Smooth muscle cell (in vitro differentiated cells): ENCODE data around the gene CADM2. TPM values are rescaled to one million over a fixed set of nuclear protein-coding genes. Genes with fewer than 3 reads are reported as not detected.

ENCODE experiments used
- DNase-seq: peaks from one replicate; lab custom pipeline; 2025; ENCODE audit not compliant: unreplicated experiment; lab: John Stamatoyannopoulos, UW
- H2AFZ ChIP-seq: fragments of 200-600 bp; sonication (generic); 2 replicates; pipeline ENCODE4 v1.6.0; 2016; ENCODE audit warnings: antibody characterized with exemption, low read depth, mild to moderate bottlenecking
- H3F3A ChIP-seq: fragments of 200-600 bp; sonication (generic); 2 replicates; pipeline ENCODE4 v1.6.0; 2017; ENCODE audit warnings: antibody characterized with exemption, low read depth
- H3K27ac ChIP-seq: fragments of 200-600 bp; sonication (generic); 2 replicates; pipeline ENCODE4 v1.5.1; 2016; ENCODE audit warnings: low read depth, mild to moderate bottlenecking
- H3K27me3 ChIP-seq: fragments of 200-600 bp; sonication (generic); 2 replicates; pipeline ENCODE4 v1.6.1; 2016; ENCODE audit warnings: low read depth, mild to moderate bottlenecking
- H3K36me3 ChIP-seq: fragments of 200-600 bp; sonication (generic); 2 replicates; pipeline ENCODE4 v1.5.1; 2016; ENCODE audit warnings: low read depth
- H3K4me1 ChIP-seq: fragments of 200-600 bp; sonication (generic); 2 replicates; pipeline ENCODE4 v1.5.1; 2016; ENCODE audit warnings: low read depth
- H3K4me2 ChIP-seq: fragments of 200-600 bp; sonication (generic); 2 replicates; pipeline ENCODE4 v1.6.0; 2016; ENCODE audit warnings: mild to moderate bottlenecking
- H3K4me3 ChIP-seq: fragments of 200-600 bp; sonication (generic); 2 replicates; pipeline ENCODE4 v1.5.1; 2016; ENCODE audit warnings: mild to moderate bottlenecking
- H3K79me2 ChIP-seq: fragments of 200-600 bp; sonication (generic); 2 replicates; pipeline ENCODE4 v1.6.0; 2016; ENCODE audit warnings: low read depth, mild to moderate bottlenecking
- H3K9ac ChIP-seq: fragments of 200-600 bp; sonication (generic); 2 replicates; pipeline ENCODE4 v1.6.0; 2016; ENCODE audit warnings: low read depth
- H3K9me3 ChIP-seq: fragments of 200-600 bp; sonication (generic); replicated peaks from 2 replicates; pipeline ENCODE4 v1.5.1; 2016; ENCODE audit warnings: low read depth
- H4K20me1 ChIP-seq: fragments of 200-600 bp; sonication (generic); 2 replicates; pipeline ENCODE4 v1.6.0; 2016; ENCODE audit warnings: low read depth
- CTCF ChIP-seq: fragments of 200-600 bp; sonication (generic); IDR thresholded peaks from 2 replicates; pipeline ENCODE4 v1.5.1; 2017; ENCODE audit warnings: borderline replicate concordance, mild to moderate bottlenecking, antibody characterized with exemption; ENCODE audit not compliant: insufficient read depth, poor library complexity, severe bottlenecking
- WGBS: methylation state at CpG from one replicate; pipeline ENCODE4 v1.1.7; 2016; ENCODE audit warnings: low lambda C conversion rate; 5-methylcytosine and 5-hydroxymethylcytosine counted together
- polyA plus RNA-seq: library from polyadenylated mRNA; unstranded; fragments of >200 nt; fragmentation: Nextera tagmentation; extraction: Ambion mirVana; gene quantifications from 2 replicates; pipeline ENCODE4 v1.2.1, GENCODE V29; 2016
- total RNA-seq: library from RNA; depleted of rRNA; stranded (reverse); fragments of >200 nt; gene quantifications from 2 replicates; pipeline ENCODE4 v1.2.3, GENCODE V29; 2014

CADM2 gene
- total and polyA plus RNA-seq, 2 experiments from 2014 or later, result 0.13 TPM; not detected in 1

- H3K27ac ChIP-seq, result no peak overlapping the region
- H3K9me3 ChIP-seq, result no peaks in the 10 kb centered on the region
- no peak for DNase-seq
- H3K4me2 ChIP-seq, result no peak overlapping the region
- no peaks in the 10 kb centered on the region for H3K79me2 ChIP-seq
- no peak overlapping the region for H2AFZ ChIP-seq
- H3F3A ChIP-seq, result no peaks in the 10 kb centered on the region
- no peak for TF ChIP-seq CTCF
- H3K9ac ChIP-seq, result no peak overlapping the region
- peaks cover 5% of the 10 kb centered on the region for H3K27me3 ChIP-seq
- WGBS, result 86% methylated on average over 5 of the region's 5 CpGs
- no peaks in the 10 kb centered on the region for H4K20me1 ChIP-seq
- peaks cover 9% of the 10 kb centered on the region for H3K4me1 ChIP-seq
- H3K4me3 ChIP-seq, result no peak overlapping the region
- no peaks in the 10 kb centered on the region for H3K36me3 ChIP-seq
Observed at GRCh38 chr3:85627932-85628331, 669.1 kb downstream of the CADM2 start.

GRCh38 chr3:85631070-85631469 is 672.3 kb downstream of the CADM2 start:
- H4K20me1 ChIP-seq, result no peaks in the 10 kb centered on the region
- no peak overlapping the region for H3K27ac ChIP-seq
- no peaks in the 10 kb centered on the region for H3K9me3 ChIP-seq
- no peak overlapping the region for H2AFZ ChIP-seq
- H3K79me2 ChIP-seq, result no peaks in the 10 kb centered on the region
- DNase-seq, result no peak
- H3K27me3 ChIP-seq, result peaks cover 5% of the 10 kb centered on the region
- 82% methylated on average over 1 of the region's 1 CpG for WGBS
- no peak overlapping the region for H3K4me3 ChIP-seq
- no peak overlapping the region for H3K4me2 ChIP-seq
- no peaks in the 10 kb centered on the region for H3F3A ChIP-seq
- peaks cover 8% of the 10 kb centered on the region for H3K4me1 ChIP-seq
- no peaks in the 10 kb centered on the region for H3K36me3 ChIP-seq
- no peak overlapping the region for H3K9ac ChIP-seq
- TF ChIP-seq CTCF, result no peak

GRCh38 chr3:85632921-85633320 is 674.1 kb downstream of the CADM2 start:
- H3K79me2 ChIP-seq, result no peaks in the 10 kb centered on the region
- no peaks in the 10 kb centered on the region for H3K9me3 ChIP-seq
- H3K4me3 ChIP-seq, result no peak overlapping the region
- H4K20me1 ChIP-seq, result no peaks in the 10 kb centered on the region
- H3K9ac ChIP-seq, result no peak overlapping the region
- H3F3A ChIP-seq, result no peaks in the 10 kb centered on the region
- WGBS, result 84% methylated on average over 4 of the region's 4 CpGs
- H3K36me3 ChIP-seq, result no peaks in the 10 kb centered on the region
- H3K4me1 ChIP-seq, result no peaks in the 10 kb centered on the region
- no peak overlapping the region for H3K27ac ChIP-seq
- no peaks in the 10 kb centered on the region for H3K27me3 ChIP-seq
- H2AFZ ChIP-seq, result no peak overlapping the region
- no peak for DNase-seq
- no peak overlapping the region for H3K4me2 ChIP-seq
- TF ChIP-seq CTCF, result no peak

GRCh38 chr3:85652360-85652759 is 693.6 kb downstream of the CADM2 start:
- no peak for TF ChIP-seq CTCF
- H3K36me3 ChIP-seq, result no peaks in the 10 kb centered on the region
- H3K27ac ChIP-seq, result no peak overlapping the region
- no peaks in the 10 kb centered on the region for H3K9me3 ChIP-seq
- H3K4me1 ChIP-seq, result no peaks in the 10 kb centered on the region
- no peaks in the 10 kb centered on the region for H3K27me3 ChIP-seq
- H4K20me1 ChIP-seq, result no peaks in the 10 kb centered on the region
- no peak overlapping the region for H2AFZ ChIP-seq
- H3K4me3 ChIP-seq, result no peak overlapping the region
- 83% methylated on average over 1 of the region's 1 CpG for WGBS
- H3K9ac ChIP-seq, result no peak overlapping the region
- H3K79me2 ChIP-seq, result no peaks in the 10 kb centered on the region
- DNase-seq, result no peak
- no peak overlapping the region for H3K4me2 ChIP-seq
- H3F3A ChIP-seq, result no peaks in the 10 kb centered on the region
